BLaER1 (cell line): ENCODE measurements around the gene DNAJC7.
"Not testable (repeated sequence)": the region's sequence is repeated elsewhere in the genome, so short reads cannot be mapped to it uniquely, and the experiment has no call there.

Experiments
- H3K27ac ChIP-seq: shearing (Covaris generic); formaldehyde crosslinking; 2 replicates; pipeline ENCODE4 v1.8.1; 2022
- H3K27me3 ChIP-seq: shearing (Covaris generic); formaldehyde crosslinking; 2 replicates; pipeline ENCODE4 v1.8.1; 2022
- H3K36me3 ChIP-seq: shearing (Covaris generic); formaldehyde crosslinking; 2 replicates; pipeline ENCODE4 v1.8.1; 2022
- H3K4me1 ChIP-seq: shearing (Covaris generic); formaldehyde crosslinking; 2 replicates; pipeline ENCODE4 v1.8.1; 2022
- H3K4me2 ChIP-seq: shearing (Covaris generic); formaldehyde crosslinking; 2 replicates; pipeline ENCODE4 v1.8.1; 2022
- H3K4me3 ChIP-seq: shearing (Covaris generic); formaldehyde crosslinking; 2 replicates; pipeline ENCODE4 v1.8.1; 2022
- H3K9ac ChIP-seq: shearing (Covaris generic); formaldehyde crosslinking; 2 replicates; pipeline ENCODE4 v1.8.1; 2022
- H3K9me3 ChIP-seq: shearing (Covaris generic); formaldehyde crosslinking; 2 replicates; pipeline ENCODE4 v1.8.1; 2022
- H4K20me1 ChIP-seq: shearing (Covaris generic); formaldehyde crosslinking; 2 replicates; pipeline ENCODE4 v1.8.1; 2022
- Cebpa-rat ChIP-seq: shearing (Covaris generic); IDR thresholded peaks from 2 replicates; pipeline ENCODE4 v1.8.1; 2022

Gene DNAJC7

DNA sequence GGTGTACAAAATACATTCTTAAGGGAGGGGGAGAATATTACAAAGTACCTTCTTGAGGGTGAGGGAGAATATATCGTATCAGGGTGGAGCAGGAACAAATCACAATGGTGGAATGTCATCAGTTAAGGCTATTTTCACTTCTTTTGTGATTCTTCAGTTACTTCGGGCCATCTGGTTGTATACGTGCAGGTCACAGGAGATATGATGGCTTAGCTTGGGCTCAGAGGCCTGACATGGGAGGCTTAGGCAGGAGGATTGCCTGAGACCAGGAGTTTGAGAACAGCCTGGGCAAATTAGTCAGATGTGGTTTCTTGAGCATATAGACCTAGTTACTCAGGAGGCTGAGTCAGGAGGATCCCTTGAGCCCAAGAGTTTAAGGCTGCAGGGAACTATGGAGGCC lies 73.7 kb downstream of the DNAJC7 start:
- Histone ChIP-seq H3K4me2 (no peak overlapping the region), H3K9ac (no peak overlapping the region), H3K4me1 (peaks cover 19% of the 10 kb centered on the region), H3K36me3 (no peaks in the 10 kb centered on the region), H3K4me3 (no peak overlapping the region), H3K9me3 (no peaks in the 10 kb centered on the region), H3K27ac (no peak overlapping the region), H3K27me3 (no peaks in the 10 kb centered on the region), H4K20me1 (no peaks in the 10 kb centered on the region)
- no peak for TF ChIP-seq Cebpa-rat

DNA sequence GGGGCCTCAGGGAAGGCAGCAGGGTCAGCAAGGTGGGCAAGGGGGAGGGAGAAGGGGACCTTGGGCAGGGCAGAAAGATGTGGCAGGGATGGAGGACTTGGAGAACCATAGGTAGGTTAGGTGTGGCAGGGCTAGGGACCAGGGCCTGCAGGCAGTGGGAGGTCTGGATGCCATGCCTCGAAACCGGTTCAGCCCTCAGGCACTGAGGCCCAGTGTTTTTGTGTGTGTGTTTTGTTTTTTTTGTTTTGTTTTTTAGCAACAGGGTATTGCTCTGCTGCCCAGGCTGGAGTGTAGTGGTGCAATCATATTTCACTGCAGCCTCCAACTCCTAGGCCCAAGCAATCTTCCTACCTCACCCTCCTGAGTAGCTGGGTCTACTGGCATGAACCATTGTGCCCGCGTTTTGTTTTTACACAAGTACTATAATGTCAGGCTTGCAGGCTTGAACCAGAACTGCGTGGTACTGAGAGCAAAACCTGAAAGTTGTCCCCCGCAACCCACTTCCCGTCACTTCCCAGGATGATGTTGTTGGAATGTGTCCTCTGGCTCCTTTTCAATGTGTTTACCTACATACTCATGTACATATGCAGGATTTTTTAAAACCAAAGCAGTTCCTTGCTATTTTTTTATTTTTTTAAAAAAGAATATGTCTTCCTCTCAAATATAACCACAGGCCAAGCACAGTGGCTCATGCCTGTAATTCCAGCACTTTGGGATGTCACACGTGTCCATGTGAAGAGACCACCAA lies 74.4 kb downstream of the DNAJC7 start:
- H3K27ac ChIP-seq: no peak overlapping the region
- TF ChIP-seq Cebpa-rat: no peak
- peaks cover 26% of the 10 kb centered on the region for H3K4me1 ChIP-seq
- H4K20me1 ChIP-seq: no peaks in the 10 kb centered on the region
- H3K9ac ChIP-seq: no peak overlapping the region
- H3K9me3 ChIP-seq: no peaks in the 10 kb centered on the region
- no peaks in the 10 kb centered on the region for H3K27me3 ChIP-seq
- H3K4me3 ChIP-seq: no peak overlapping the region
- no peak overlapping the region for H3K4me2 ChIP-seq
- H3K36me3 ChIP-seq: no peaks in the 10 kb centered on the region

DNA sequence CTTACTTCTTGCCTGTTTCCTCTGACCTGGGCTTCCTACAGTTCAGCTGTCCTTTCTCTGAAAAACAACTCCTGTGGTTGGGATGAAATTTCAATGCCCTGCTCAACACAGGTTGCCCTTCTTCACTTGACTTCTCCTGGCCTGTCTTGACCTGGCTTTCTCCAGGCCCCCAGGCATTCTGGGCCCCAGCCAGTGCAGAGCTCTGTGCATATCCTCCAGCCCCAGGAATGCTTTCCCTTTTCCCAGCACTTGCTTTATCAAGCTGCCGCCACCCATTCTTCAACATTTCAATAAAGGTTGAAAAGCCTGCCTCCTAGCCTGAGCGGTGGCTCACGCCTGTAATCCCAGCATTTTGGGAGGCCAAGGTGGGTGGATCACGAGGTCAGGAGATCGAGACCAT lies 76.1 kb downstream of the DNAJC7 start:
- no peak overlapping the region for H3K4me3 ChIP-seq
- no peaks in the 10 kb centered on the region for H4K20me1 ChIP-seq
- peaks cover 38% of the 10 kb centered on the region for H3K4me1 ChIP-seq
- no peaks in the 10 kb centered on the region for H3K27me3 ChIP-seq
- H3K36me3 ChIP-seq: no peaks in the 10 kb centered on the region
- H3K27ac ChIP-seq: no peak overlapping the region
- no peak overlapping the region for H3K4me2 ChIP-seq
- H3K9me3 ChIP-seq: no peaks in the 10 kb centered on the region
- no peak overlapping the region for H3K9ac ChIP-seq
- no peak for TF ChIP-seq Cebpa-rat

DNA sequence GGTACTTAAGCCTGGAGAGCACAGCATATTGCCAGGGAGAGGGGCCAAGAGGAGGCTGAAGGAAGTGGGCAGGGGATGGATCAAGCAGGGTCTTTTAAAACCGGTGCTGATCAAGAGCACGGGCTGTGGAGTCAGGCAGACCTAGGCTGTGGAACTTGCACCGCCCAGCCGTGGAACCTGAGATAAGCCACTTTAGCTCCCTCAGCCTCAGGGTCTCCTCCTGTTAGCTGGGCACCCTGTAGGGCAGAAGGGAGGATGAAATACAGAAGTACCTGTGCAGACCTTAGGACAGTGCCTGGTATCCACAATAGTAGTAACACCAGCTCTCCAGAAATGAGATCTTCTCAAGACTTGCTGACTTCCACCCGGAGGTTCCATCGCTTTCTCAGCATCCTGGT lies 77.5 kb downstream of the DNAJC7 start:
- Histone ChIP-seq H3K4me2 (peak overlapping the region; percentile 19; the same call in 1 of the 2 replicates), H3K27me3 (no peaks in the 10 kb centered on the region), H3K9me3 (no peaks in the 10 kb centered on the region), H3K9ac (no peak overlapping the region), H3K4me1 (peaks cover 32% of the 10 kb centered on the region), H3K36me3 (no peaks in the 10 kb centered on the region), H3K4me3 (no peak overlapping the region), H4K20me1 (no peaks in the 10 kb centered on the region), H3K27ac (no peak overlapping the region)
- no peak for TF ChIP-seq Cebpa-rat

DNA sequence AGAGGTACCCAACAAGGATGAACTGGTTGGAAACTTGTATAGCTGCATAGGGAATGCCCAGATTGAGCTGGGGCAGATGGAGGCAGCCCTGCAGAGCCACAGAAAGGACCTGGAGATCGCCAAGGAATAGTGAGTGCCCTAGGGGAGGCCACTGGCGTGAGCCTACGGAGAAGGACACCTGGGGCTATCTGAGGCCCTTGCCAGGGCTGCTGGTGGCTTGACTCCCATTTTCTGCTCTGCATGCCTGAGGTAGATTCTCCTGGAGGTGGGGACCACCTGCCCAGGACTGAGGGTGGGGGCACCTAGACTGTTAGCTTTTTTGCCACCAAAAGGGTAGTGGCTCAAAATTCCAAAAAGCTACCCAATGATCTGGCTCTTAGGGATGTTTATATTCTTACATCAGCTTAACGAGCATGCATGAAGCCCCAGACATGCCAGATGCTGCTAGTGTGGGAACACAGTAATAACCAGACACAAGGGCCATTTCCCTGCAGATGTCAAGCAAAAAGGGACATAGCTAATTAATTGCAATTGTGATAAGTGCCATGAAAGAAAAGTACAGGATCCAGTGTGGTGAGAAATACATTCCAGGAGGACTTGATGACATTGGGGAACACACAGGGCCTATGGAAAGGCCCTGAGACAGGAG lies 78.1 kb downstream of the DNAJC7 start:
- H3K27ac ChIP-seq: no peak overlapping the region
- no peak overlapping the region for H3K4me3 ChIP-seq
- H3K9ac ChIP-seq: no peak overlapping the region
- no peaks in the 10 kb centered on the region for H3K27me3 ChIP-seq
- H3K4me1 ChIP-seq: peaks cover 32% of the 10 kb centered on the region
- no peaks in the 10 kb centered on the region for H4K20me1 ChIP-seq
- H3K9me3 ChIP-seq: no peaks in the 10 kb centered on the region
- TF ChIP-seq Cebpa-rat: no peak
- no peaks in the 10 kb centered on the region for H3K36me3 ChIP-seq
- H3K4me2 ChIP-seq: no peak overlapping the region

DNA sequence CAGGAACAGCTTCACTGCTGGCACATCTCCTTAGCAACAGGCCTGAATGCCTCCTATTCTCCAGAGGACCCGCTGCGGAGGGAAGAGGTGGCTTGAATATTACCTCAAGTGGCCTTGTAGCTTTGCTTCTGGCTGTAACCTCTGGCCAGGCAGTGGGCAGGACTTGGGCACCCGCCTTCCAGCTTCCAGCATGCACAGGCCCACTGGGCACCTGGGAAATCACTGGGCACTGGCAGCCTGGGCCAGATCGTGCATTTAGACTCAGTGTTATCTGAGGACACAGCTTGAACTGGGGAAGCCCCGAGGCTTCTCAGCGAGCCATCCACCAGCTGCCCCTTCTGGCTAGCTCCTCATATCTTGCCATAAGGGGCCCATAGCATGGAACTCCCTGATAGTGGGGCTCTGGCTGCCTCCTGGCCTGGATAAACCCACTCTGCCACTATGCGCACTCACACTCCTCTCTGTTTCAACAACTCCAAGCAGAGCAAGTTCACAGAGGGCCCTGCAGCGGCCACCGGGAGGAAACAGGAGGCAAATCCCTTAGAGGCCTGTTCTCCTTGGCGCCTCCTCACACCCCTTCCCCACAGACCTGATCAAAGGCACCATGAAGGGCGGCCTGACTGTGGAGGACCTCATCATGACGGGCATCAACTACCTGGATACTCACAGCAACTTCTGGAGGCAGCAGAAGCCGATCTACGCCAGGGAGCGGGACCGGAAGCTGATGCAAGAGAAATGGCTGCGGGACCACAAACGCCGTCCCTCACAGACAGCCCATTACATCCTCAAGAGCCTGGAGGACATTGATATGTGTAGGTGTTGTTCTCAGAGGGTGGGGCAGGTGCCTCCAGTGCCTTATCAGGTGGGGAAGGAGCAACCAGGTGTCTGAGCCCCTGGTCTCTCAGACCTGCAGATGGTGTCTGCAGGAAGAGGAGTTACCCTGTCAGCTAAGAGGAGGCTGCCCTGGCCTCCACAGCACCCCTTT lies 79.0 kb downstream of the DNAJC7 start:
- H3K4me2 ChIP-seq: peak overlapping the region; percentile 52
- H3K9me3 ChIP-seq: no peaks in the 10 kb centered on the region
- no peak for TF ChIP-seq Cebpa-rat
- H3K27ac ChIP-seq: peak overlapping the region; percentile 2; the same call in 1 of the 2 replicates
- H3K4me3 ChIP-seq: no peak overlapping the region
- no peaks in the 10 kb centered on the region for H3K36me3 ChIP-seq
- H3K4me1 ChIP-seq: peaks cover 32% of the 10 kb centered on the region
- H3K9ac ChIP-seq: no peak overlapping the region; the same call in 1 of the 2 replicates
- H4K20me1 ChIP-seq: no peaks in the 10 kb centered on the region
- no peaks in the 10 kb centered on the region for H3K27me3 ChIP-seq

DNA sequence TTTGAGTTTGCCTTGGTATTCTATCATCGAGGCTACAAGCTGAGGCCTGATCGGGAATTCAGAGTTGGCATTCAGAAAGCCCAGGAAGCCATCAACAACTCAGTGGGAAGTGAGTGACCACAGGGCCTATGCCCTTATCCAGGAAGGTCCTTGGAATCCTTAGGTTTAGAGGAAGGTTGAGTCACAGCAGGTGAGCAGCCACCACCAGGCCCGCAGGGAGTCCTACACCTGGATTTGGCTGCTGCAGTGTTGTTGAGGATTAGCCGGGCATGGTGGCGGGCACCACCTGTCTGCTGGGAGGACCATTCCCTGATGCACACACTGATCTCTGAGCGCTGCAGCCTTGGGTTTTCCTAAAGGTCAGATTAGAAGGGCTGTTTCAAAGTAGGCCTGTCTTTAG lies 81.6 kb downstream of the DNAJC7 start:
- no peaks in the 10 kb centered on the region for H3K36me3 ChIP-seq

DNA sequence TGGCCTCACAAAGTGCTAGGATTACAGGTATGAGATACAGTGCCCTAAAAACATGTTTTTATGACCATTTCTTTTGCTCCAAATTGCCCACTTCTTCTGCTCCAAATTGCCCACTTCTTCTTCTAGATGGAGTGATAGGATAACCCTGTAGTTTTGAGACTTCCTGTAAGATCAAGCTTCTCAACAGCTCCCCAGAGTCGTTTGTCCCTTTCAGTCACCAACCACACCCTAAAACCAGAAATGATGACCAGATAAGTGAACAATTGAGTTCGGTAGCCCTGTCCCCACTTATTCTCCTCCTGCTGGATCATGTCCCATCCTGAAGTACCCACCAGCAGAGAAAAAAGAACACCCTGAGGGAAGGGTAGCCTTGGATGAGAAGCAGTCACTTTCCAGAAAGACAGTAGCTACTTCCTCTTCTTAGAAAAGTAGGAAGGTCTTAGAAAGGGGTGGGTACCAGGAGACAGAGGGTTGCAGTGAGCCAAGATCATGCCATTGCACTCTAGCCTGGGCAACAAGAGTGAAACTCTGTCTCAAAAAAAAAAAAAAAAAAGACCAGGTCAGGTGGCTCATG lies 84.3 kb downstream of the DNAJC7 start:
- Histone ChIP-seq H3K36me3 (no peaks in the 10 kb centered on the region), H3K27ac (peak overlapping the region; percentile 11; the same call in 1 of the 2 replicates), H3K27me3 (no peaks in the 10 kb centered on the region), H3K9ac (no peak overlapping the region), H4K20me1 (no peaks in the 10 kb centered on the region), H3K4me2 (peak overlapping the region; percentile 37), H3K4me1 (peaks cover 62% of the 10 kb centered on the region), H3K9me3 (no peaks in the 10 kb centered on the region), H3K4me3 (no peak overlapping the region)
- no peak for TF ChIP-seq Cebpa-rat

More for the DNA sequence above, 81.6 kb downstream of the DNAJC7 start:
- Histone ChIP-seq H3K9me3 (no peaks in the 10 kb centered on the region), H4K20me1 (no peaks in the 10 kb centered on the region), H3K4me1 (peaks cover 57% of the 10 kb centered on the region), H3K4me3 (no peak overlapping the region), H3K9ac (no peak overlapping the region), H3K27ac (no peak overlapping the region), H3K4me2 (no peak overlapping the region), H3K27me3 (no peaks in the 10 kb centered on the region)
- TF ChIP-seq Cebpa-rat: no peak

DNA sequence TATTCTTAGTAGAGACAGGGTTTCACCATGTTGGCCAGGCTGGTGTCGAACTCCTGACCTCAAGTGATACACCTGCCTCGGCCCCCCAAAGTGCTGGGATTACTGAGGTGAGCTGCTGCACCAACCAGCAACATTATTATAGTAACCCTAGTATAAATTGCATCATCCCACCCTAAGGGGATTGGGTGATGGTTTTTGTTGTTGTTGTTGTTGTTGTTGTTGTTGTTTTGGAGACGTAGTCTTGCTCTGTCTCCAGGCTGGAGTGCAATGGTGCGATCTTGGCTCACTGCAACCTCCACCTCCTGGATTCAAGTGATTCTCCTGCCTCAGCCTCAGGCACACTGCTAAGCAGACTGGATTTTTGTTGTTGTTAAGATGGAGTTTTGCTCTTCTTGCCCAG lies 85.5 kb downstream of the DNAJC7 start:
- not testable (repeated sequence) for H3K9ac ChIP-seq, H3K27me3 ChIP-seq, H3K4me3 ChIP-seq, H3K27ac ChIP-seq, H3K36me3 ChIP-seq, H4K20me1 ChIP-seq, H3K9me3 ChIP-seq
- Histone ChIP-seq H3K4me1 (peaks cover 62% of the 10 kb centered on the region), H3K4me2 (0 out of 2 replicates have a peak overlapping the region, but pooled peaks have one; percentile 37)

DNA sequence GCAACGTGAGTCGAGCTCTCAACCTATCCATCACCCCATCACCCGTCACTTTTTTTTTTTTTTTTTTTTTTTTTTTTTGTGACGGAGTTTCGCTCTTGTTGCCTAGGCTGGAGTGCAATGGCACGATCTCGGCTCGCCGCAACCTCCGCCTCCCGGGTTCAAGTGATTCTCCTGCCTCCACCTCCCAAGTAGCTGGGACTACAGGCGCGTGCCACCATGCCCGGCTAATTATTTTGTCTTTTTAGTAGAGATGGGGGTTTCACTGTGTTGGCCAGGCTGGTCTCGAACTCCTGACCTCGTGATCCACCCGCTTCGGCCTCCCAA lies 86.4 kb downstream of the DNAJC7 start:
- H3K36me3 ChIP-seq, H3K9me3 ChIP-seq, H3K27ac ChIP-seq, H3K27me3 ChIP-seq, H4K20me1 ChIP-seq: not testable (repeated sequence)
- peak overlapping the region; percentile 63 for H3K4me3 ChIP-seq
- H3K4me1 ChIP-seq: peaks cover 70% of the 10 kb centered on the region
- H3K9ac ChIP-seq: 0 out of 2 replicates have a peak overlapping the region, but pooled peaks have one; percentile 46
- peak overlapping the region; percentile 81 for H3K4me2 ChIP-seq
